GM13976 (cell line): Measurements from ENCODE around the gene MYOT.

Source experiments
- DNase-seq: peaks from one replicate; pipeline ENCODE4 v3.0.0; 2012; ENCODE audit warnings: low spot score
- CTCF ChIP-seq: IDR thresholded peaks from 2 replicates; pipeline ENCODE4 v1.5.1; 2012; ENCODE audit warnings: borderline replicate concordance, mild to moderate bottlenecking; ENCODE audit not compliant: insufficient read depth; ENCODE audit errors: extremely low read depth, missing control alignments, control extremely low read depth
- in situ Hi-C: fragments of 300-500 bp; cut with MboI; formaldehyde crosslinking; loops from one replicate; pipeline ENCODE4 v1.12.0; 2022; ENCODE audit warnings: low sequenced_read_pairs, mixed read lengths, inconsistent platforms; ENCODE audit not compliant: unreplicated experiment

The MYOT gene

GRCh38 chr5:137899493-137899892, 31.8 kb downstream of the MYOT start:
- in situ Hi-C loops: no loop called here
- TF ChIP-seq CTCF: no peak
- DNase-seq: no peak

GRCh38 chr5:137901011-137901817, 33.6 kb downstream of the MYOT start:
- in situ Hi-C loops: no loop called here
- no peak for DNase-seq
- TF ChIP-seq CTCF: no peak

- no peak for DNase-seq
- no peak for TF ChIP-seq CTCF
- in situ Hi-C loops: no loop called here
Measured at GRCh38 chr5:137902408-137903133, 34.9 kb downstream of the MYOT start.

GRCh38 chr5:137914758-137915157, 47.1 kb downstream of the MYOT start:
- DNase-seq: no peak
- in situ Hi-C loops: no loop called here
- TF ChIP-seq CTCF: no peak

GRCh38 chr5:137916923-137917322, 49.3 kb downstream of the MYOT start:
- no peak for DNase-seq
- no peak for TF ChIP-seq CTCF
- in situ Hi-C loops: no loop called here

- in situ Hi-C loops: no loop called here
- no peak for TF ChIP-seq CTCF
- no peak for DNase-seq
Measured at GRCh38 chr5:137921931-137922330, 54.3 kb downstream of the MYOT start.
